Neural cell (in vitro differentiated cells): Measurements from ENCODE around the gene SLC16A3.

Source experiments
- EP300 ChIP-seq: fragments of 450-650 bp; conservative IDR thresholded peaks from 2 replicates; pipeline ENCODE4 v1.6.1; 2014; ENCODE audit warnings: antibody characterized with exemption, mild to moderate bottlenecking, moderate library complexity; ENCODE audit not compliant: poor library complexity, severe bottlenecking
- EZH2 ChIP-seq: fragments of 200-600, 300-800 bp; shearing (Covaris generic), sonication (generic); IDR thresholded peaks from 2 replicates; pipeline ENCODE4 v1.6.1; 2014; ENCODE audit warnings: antibody characterized with exemption, low read length, borderline replicate concordance, mild to moderate bottlenecking; ENCODE audit not compliant: insufficient read depth, poor library complexity, severe bottlenecking
- MXI1 ChIP-seq: fragments of 450-650 bp; conservative IDR thresholded peaks from 2 replicates; pipeline ENCODE4 v1.6.1; 2014; ENCODE audit warnings: antibody characterized with exemption, mild to moderate bottlenecking; ENCODE audit not compliant: poor library complexity, severe bottlenecking
- POLR2AphosphoS5 ChIP-seq: IDR thresholded peaks from 2 replicates; pipeline ENCODE4 v1.6.1; 2012
- RAD21 ChIP-seq: fragments of 450-650 bp; conservative IDR thresholded peaks from 2 replicates; pipeline ENCODE4 v1.6.1; 2014; ENCODE audit warnings: antibody characterized with exemption, mild to moderate bottlenecking, moderate library complexity
- TF ChIP-seq, protein P1 (sequence below): fragments of 450-650 bp; IDR thresholded peaks from 2 replicates; pipeline ENCODE4 v1.5.1; 2014; ENCODE audit warnings: antibody characterized with exemption, mild to moderate bottlenecking, moderate library complexity; ENCODE audit not compliant: poor library complexity, severe bottlenecking
- TF ChIP-seq, protein P2 (sequence below): IDR thresholded peaks from 2 replicates; pipeline ENCODE4 v1.6.1; 2012; ENCODE audit warnings: borderline replicate concordance

DNA sequence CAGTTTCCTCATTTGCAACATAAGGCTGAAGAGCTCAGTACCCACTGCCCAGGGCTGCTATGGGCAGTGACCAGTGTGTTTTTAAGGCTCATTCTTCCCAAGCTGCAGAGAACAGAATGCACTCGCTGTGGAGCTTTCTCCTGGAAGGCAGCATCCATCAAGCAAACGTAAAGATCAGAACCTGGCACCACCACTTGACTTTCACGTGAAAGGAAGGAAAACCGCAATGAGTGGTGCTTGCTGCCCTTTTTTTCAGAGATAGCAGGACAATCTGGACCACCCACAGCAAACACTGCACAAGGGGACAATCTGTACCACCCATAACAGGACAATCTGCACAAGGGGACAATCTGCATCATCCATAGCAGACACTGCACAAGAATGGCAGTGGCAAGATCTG lies 33.5 kb downstream of the SLC16A3 start:
- TF ChIP-seq POLR2AphosphoS5 (no peak), EP300 (no peak), RAD21 (no peak), MXI1 (no peak), EZH2 (no peak)
- TF ChIP-seq, protein P1, sequence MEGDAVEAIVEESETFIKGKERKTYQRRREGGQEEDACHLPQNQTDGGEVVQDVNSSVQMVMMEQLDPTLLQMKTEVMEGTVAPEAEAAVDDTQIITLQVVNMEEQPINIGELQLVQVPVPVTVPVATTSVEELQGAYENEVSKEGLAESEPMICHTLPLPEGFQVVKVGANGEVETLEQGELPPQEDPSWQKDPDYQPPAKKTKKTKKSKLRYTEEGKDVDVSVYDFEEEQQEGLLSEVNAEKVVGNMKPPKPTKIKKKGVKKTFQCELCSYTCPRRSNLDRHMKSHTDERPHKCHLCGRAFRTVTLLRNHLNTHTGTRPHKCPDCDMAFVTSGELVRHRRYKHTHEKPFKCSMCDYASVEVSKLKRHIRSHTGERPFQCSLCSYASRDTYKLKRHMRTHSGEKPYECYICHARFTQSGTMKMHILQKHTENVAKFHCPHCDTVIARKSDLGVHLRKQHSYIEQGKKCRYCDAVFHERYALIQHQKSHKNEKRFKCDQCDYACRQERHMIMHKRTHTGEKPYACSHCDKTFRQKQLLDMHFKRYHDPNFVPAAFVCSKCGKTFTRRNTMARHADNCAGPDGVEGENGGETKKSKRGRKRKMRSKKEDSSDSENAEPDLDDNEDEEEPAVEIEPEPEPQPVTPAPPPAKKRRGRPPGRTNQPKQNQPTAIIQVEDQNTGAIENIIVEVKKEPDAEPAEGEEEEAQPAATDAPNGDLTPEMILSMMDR = no peak
- TF ChIP-seq, protein P2, sequence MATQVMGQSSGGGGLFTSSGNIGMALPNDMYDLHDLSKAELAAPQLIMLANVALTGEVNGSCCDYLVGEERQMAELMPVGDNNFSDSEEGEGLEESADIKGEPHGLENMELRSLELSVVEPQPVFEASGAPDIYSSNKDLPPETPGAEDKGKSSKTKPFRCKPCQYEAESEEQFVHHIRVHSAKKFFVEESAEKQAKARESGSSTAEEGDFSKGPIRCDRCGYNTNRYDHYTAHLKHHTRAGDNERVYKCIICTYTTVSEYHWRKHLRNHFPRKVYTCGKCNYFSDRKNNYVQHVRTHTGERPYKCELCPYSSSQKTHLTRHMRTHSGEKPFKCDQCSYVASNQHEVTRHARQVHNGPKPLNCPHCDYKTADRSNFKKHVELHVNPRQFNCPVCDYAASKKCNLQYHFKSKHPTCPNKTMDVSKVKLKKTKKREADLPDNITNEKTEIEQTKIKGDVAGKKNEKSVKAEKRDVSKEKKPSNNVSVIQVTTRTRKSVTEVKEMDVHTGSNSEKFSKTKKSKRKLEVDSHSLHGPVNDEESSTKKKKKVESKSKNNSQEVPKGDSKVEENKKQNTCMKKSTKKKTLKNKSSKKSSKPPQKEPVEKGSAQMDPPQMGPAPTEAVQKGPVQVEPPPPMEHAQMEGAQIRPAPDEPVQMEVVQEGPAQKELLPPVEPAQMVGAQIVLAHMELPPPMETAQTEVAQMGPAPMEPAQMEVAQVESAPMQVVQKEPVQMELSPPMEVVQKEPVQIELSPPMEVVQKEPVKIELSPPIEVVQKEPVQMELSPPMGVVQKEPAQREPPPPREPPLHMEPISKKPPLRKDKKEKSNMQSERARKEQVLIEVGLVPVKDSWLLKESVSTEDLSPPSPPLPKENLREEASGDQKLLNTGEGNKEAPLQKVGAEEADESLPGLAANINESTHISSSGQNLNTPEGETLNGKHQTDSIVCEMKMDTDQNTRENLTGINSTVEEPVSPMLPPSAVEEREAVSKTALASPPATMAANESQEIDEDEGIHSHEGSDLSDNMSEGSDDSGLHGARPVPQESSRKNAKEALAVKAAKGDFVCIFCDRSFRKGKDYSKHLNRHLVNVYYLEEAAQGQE = no peak
